Midbrain (tissue), 1 donor: ENCODE results near the gene DDX27.
"Not testable (repeated sequence)": the region's sequence is repeated elsewhere in the genome, so short reads cannot be mapped to it uniquely, and the experiment has no call there.

Experiments
- DNase-seq: peaks from one replicate; lab custom pipeline; 2025; lab: John Stamatoyannopoulos, UW

DDX27 gene, protein sequence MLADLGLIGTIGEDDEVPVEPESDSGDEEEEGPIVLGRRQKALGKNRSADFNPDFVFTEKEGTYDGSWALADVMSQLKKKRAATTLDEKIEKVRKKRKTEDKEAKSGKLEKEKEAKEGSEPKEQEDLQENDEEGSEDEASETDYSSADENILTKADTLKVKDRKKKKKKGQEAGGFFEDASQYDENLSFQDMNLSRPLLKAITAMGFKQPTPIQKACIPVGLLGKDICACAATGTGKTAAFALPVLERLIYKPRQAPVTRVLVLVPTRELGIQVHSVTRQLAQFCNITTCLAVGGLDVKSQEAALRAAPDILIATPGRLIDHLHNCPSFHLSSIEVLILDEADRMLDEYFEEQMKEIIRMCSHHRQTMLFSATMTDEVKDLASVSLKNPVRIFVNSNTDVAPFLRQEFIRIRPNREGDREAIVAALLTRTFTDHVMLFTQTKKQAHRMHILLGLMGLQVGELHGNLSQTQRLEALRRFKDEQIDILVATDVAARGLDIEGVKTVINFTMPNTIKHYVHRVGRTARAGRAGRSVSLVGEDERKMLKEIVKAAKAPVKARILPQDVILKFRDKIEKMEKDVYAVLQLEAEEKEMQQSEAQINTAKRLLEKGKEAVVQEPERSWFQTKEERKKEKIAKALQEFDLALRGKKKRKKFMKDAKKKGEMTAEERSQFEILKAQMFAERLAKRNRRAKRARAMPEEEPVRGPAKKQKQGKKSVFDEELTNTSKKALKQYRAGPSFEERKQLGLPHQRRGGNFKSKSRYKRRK

DNA sequence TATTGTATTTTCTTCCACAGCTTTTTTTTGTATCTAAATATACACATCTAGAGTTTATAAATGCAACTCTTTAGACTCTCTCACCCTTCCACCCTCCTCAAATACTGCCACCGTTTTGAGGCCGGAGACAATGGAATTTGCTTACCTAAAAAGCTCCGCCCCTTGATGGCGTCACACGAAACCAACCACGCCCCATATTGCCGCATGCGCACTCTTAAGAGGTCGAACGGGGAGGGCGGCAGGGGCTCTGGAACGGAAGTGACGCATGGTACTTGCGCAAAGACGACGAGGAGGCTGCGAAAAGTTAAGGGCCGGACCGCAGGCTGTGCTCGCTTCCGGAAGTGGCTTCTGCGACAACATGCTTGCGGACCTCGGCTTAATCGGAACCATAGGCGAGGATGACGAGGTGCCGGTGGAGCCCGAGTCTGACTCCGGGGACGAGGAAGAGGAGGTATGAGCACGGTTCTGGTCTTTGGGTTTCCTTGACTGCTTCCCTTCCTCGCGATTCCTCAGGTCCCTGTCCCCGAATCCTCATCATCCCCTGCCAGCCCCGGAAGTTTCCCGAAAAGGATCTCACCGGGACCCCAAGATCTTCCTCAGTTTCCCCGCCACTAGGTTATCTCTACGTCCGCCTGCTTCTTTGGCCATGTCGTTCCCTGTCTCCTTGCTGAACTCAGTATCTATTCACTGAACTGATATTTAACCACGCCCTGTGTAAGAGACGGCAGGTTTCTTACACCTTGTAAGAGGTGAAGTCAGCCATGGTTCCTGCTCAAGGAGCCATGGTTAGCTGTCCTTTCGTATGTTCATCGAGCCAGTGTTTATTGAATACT, at the start of gene DDX27:
Gene DDX27 (plus strand): TSS at position 326 of the 833 bp plus-strand sequence. CDS start 33 bp downstream, at position 359.
- peak; percentile 99 for DNase-seq

GRCh38 chr20:49169547-49169946, 49.7 kb upstream of the DDX27 start:
- DNase-seq, result no peak

GRCh38 chr20:49170714-49171113, 48.5 kb upstream of the DDX27 start:
- DNase-seq, result no peak

DNA sequence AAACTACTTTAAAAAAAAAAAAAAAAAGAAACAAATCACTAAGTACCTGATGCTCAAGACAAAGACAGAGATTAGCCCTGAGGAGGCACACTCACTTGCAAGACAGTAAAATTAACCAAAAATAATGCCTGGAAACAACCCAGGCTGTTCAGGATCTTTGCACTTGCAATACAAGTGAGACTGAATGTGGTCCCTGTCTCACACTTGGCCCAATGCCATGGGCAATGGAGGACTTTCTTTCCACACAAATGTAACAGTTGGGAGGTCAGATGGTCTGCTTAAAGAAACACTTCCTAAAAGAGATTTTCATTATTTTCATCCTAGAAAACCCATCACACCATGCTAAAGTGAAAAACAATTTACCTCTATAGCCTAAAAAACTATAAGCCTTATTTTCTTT, 47.3 kb upstream of the DDX27 start:
- DNase-seq, result peak; percentile 25

DNA sequence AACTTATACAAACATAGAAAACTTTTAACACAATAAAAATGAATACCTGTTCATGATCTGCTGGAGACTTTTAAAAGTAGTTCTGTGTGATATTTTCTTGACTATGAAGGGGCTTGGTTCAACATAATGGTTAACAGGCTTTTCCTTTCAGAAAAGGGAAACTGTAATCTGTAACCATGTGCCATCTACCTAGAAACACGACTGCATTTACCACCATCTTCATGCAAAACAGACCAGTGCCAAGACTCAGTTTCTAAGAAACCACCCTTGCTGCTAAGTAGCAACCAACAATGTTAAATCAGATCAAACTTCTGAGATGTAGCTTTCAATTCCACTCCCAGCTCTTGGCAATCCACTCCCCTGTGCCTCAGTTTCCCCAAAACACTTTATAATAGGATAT, 46.8 kb upstream of the DDX27 start:
- DNase-seq, result no peak

DNA sequence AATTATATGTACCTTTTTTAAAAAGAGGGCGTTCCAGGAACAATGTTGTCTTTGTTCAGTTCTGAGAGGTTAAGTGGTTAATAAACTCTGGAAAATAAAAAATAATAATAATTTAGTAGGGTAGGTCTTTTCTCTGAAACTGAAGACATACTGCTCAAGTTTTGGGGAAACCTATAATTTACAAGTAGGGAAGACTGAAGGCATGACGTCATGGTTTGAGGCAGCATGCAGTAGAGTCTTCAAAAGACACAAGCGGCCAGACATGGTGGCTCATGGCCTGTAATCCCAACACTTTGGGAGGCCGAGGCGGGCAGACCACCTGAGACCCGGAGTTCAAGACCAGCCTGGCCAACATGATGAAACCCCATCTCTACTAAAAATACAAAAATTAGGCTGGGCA, 45.0 kb upstream of the DDX27 start:
- DNase-seq, result no peak

DNA sequence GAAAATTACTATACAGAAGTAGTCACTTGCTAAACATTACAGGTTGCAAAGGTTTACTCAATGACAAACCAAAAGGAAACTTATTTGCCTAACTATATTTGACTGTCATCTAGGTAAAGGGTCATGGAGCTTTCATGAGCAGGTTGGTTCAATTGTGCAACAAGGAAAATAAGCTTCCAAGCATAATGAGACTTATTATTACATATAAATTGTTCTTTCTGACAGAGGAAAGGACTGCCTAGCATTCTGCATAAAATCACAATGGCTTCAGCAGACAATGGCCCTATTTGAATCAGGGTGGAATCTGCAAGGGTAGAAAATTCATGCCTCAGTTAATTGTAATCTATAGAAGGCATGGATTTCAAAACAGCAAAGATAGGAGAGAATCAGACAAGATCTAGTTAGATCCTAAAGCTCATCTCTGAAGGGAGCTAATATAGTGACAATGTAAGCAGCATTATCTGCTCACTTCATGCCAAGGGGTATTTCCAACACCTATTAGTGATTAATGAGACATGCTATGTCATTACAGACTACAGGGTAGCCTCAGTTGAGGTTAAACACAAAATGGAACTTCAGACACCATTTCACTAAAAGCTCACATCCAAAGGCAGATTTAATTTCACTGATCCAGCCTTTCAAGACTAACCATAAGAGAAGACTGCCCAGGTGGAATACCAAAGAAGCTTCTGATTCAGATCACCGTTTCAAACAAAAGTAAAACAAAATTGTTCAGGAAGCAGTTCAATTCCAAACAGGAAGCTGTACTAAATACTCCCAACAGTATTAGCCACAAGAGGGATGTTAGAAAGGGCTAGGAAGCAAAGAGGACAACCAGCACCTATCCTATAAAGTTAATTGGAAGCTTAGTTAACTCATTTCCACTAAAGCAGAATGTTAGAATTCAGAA, 39.6 kb upstream of the DDX27 start:
- peak; percentile 20 for DNase-seq

DNA sequence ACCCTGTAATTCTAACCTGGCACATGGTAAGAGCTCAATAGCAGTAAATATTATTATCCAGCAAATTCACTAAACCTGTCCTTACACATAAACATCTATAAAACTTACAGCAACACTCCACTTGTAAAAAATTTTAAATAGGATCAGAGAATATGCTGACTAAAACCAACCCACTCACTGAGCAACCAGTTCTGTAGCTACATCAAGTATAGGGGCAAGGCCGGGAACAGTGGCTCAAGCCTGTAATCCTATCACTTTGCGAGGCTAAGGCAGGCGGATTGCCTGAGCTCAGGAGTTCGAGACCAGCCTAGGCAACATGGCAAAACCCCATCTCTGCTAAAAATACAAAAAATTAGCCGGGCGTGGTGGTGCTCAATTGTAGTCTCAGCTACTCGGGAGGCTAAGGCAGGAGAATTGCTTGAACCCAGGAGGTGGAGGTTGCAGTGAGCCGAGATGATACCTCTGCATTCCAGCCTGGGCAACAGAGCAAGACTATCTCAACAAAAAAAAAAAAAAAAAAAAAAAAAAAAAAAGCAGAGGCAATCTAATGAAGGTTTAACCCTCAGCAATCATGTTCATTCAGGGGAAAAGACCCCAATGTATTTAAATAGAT, 37.8 kb upstream of the DDX27 start:
- no peak for DNase-seq

- DNase-seq, result no peak
Observed at GRCh38 chr20:49183444-49183843, 35.8 kb upstream of the DDX27 start.

DNA sequence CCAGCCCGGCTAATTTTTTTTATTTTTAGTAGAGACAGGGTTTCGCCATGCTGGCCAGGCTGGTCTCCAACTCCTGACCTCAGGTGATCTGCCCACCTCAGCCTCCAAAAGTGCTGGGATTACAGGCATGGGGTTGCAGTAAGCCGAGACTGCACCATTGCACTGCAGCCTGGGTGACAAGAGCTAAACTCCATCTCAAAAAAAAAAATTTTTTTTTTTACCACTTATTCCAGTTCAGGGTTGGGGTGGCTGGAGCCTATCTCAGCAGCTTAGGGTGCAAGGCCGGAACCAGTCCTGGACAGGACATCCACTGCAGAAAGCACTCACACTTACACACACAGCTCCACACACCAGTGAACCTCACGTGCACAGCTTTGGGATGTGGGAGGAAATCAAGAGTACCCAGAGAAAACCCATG, 35.1 kb upstream of the DDX27 start:
- not testable (repeated sequence) for DNase-seq

- no peak for DNase-seq
Observed at GRCh38 chr20:49184691-49185070, 34.5 kb upstream of the DDX27 start.

DNA sequence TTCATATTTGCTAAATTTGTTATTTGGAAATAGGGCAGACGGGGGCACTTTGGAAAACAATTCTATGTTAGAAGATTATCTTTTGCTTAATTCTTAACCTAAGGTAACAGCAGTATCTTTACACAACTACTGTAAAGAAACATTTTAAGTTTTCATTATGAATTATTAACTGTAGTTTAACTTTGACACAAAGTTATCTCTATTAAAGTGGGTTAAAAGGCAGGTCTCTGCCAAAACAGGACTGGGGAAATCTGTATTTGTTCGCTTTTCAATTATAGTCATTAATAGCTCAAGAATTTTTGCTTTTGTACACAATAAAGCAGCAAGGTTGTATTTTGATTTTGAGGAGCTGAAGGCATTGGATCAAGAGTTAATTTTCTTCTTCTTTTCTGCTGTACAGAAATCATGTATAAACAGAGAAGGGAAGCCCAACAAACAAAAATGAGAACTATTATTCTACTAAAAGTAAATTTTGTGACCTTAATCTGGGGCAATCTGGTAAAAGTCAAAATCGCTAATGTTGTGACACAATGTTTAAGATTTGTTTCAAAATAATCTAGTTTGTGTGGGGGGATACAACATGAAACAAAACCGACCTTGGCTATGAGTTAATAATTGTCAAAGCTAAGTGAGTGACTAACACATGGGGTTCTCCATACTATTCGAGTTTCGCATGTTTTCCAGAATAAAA, 34.0 kb upstream of the DDX27 start:
- no peak for DNase-seq

GRCh38 chr20:49186535-49187329, 32.5 kb upstream of the DDX27 start:
- peak; percentile 37 for DNase-seq

- no peak for DNase-seq
Observed at GRCh38 chr20:49187330-49187850, 31.8 kb upstream of the DDX27 start.

GRCh38 chr20:49187851-49188641, 31.2 kb upstream of the DDX27 start, which contains the start of gene STAU1:
Gene STAU1, minus strand, starts transcription at chr20:49188334. Its CDS starts 22,133 bp downstream, at chr20:49166201.
- DNase-seq, result peak; percentile 97

DNA sequence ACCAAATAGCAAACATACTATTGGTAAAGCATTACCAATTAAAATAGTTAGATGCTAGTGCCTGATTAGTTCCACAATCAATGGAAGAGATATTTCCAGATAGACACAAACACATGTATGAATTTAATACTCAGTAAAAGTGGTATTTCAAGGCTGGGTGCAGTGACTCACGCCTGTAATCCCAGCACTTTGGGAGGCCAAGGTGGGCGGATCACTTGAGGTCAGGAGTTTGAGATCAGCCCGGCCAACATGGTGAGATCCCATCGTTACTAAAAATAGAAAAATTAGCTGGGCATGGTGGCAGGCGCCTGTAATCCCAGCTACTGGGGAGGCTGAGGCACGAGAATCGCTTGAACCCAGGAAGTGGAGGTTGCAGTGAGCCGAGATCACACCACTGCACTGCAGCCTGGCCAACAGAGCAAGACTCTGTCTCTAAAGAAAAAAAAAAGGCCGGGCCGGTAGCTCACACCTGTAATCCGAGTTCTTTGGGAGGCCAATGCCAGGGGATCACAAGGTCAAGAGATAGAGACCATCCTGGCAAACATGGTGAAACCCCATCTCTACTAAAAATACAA, 26.2 kb upstream of the DDX27 start:
- DNase-seq, result not testable (repeated sequence)

DNA sequence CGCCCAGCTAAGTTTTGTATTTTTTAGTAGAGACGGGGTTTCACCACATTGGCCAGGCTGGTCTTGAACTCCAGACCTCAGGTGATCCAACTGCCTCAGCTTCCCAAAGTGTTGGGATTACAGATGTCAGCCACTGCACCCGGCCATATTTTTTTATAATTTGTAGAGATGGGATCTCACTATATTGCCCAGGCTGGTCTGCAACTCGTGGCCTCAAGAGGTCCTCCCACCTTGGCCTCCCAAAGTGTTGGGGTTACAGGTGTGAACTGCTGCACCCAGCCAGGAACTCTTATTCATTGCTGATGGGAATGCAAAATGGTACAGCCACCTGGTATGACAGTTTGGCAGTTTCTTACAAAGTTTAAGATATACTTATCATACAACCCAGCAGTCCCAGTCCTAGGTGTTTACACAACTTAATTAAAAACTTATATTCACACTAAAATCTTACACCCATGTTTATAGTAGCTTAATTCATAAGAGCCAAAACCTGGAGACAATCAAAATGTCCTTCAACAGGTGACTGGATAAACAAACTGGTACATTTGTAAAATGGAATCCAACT, 19.4 kb upstream of the DDX27 start:
- DNase-seq, result no peak
